Activated CD4-positive, alpha-beta T cell treated with anti-CD3 and anti-CD28 coated beads, Interleukin-2, amount 10 ng/mL, durations not matched to agents 7 days and 5 days (primary cell): Measurements from ENCODE around the gene OR4A47. TPM values are rescaled to one million over a fixed set of nuclear protein-coding genes. Genes with fewer than 3 reads are reported as not detected.
"Not testable (repeated sequence)": the region's sequence is repeated elsewhere in the genome, so short reads cannot be mapped to it uniquely, and the experiment has no call there.

Experiments
- CTCF ChIA-PET: fragments of 350-600 bp; sonication (Branson Sonifier 250); formaldehyde crosslinking; loops from one replicate; lab custom pipeline; 2021; ENCODE audit warnings: antibody characterized with exemption; lab: Charles Lee
- POLR2A ChIA-PET: fragments of 350-600 bp; sonication (Branson Sonifier 250); formaldehyde crosslinking; loops from one replicate; lab custom pipeline; 2021; ENCODE audit warnings: antibody characterized with exemption; lab: Charles Lee
- DNase-seq: peaks from one replicate; pipeline ENCODE4 v3.0.0-alpha.2; 2020
- H3K27ac Mint-ChIP-seq: one replicate; pipeline ENCODE4 v1.8.0; 2021; ENCODE audit warnings: mild to moderate bottlenecking, moderate library complexity, mixed read lengths
- H3K27me3 Mint-ChIP-seq: one replicate; pipeline ENCODE4 v1.8.0; 2021; ENCODE audit warnings: mixed read lengths
- H3K36me3 Mint-ChIP-seq: one replicate; pipeline ENCODE4 v1.8.0; 2021; ENCODE audit warnings: low read depth, mixed read lengths
- H3K4me1 Mint-ChIP-seq: one replicate; pipeline ENCODE4 v1.8.0; 2021; ENCODE audit warnings: mixed read lengths
- H3K4me3 Mint-ChIP-seq: one replicate; pipeline ENCODE4 v1.8.0; 2021; ENCODE audit warnings: mild to moderate bottlenecking, moderate library complexity, mixed read lengths
- H3K9me3 Mint-ChIP-seq: one replicate; pipeline ENCODE4 v1.8.0; 2021; ENCODE audit warnings: mixed read lengths
- total RNA-seq, 2 experiments: library from RNA; stranded (reverse); gene quantifications; one replicate each; pipeline ENCODE4 v1.2.3, GENCODE V29; 2021

OR4A47 gene
- not detected for total RNA-seq

DNA sequence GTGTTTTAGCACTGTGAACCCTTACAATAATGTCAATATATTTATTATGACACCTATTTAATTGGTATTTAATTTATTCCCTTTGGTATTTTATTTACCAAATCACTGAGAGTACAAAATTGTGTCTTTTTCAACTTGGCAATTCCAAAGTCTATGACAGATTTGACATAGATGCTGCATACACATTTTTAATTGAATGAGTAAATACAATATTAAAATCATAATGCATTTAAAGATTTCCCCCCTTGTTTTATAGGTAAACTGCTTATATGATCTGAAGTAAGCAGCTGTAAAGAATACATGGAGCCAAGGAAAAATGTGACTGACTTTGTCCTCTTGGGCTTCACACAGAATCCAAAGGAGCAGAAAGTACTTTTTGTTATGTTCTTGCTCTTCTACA is at the start of gene OR4A47:
Gene OR4A47 (plus strand): TSS at position 301 of the 400 bp plus-strand sequence. CDS start 0 bp downstream, at position 301.
- H3K27ac Mint-ChIP-seq, H3K4me3 Mint-ChIP-seq, DNase-seq, H3K4me1 Mint-ChIP-seq, H3K27me3 Mint-ChIP-seq, CTCF ChIA-PET, H3K9me3 Mint-ChIP-seq, POLR2A ChIA-PET, H3K36me3 Mint-ChIP-seq: not testable (repeated sequence)

DNA sequence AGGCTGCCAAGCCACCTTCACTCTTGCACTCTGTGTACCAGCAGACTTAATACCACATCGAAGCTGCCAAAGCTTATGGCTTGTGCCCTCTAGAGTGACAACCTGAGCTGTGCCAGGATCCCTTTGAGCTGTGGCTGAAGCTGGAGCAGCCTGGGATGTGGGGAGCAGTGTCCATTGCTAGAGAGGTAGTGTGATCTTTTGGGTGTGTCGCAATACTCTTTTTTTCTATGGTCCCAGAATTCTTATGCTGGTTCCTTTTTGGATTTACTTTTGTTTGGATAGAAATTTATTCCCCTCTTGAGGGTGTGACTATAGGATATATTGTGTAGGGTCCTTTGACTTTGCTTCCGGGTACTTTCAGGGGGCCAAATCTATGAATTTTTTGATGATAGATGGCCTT is 32.7 kb upstream of the OR4A47 start:
- DNase-seq, POLR2A ChIA-PET, H3K9me3 Mint-ChIP-seq, H3K36me3 Mint-ChIP-seq, CTCF ChIA-PET, H3K27me3 Mint-ChIP-seq, H3K4me1 Mint-ChIP-seq, H3K4me3 Mint-ChIP-seq, H3K27ac Mint-ChIP-seq: not testable (repeated sequence)

- DNase-seq, H3K36me3 Mint-ChIP-seq, POLR2A ChIA-PET, H3K4me1 Mint-ChIP-seq, H3K4me3 Mint-ChIP-seq, H3K27me3 Mint-ChIP-seq, CTCF ChIA-PET, H3K27ac Mint-ChIP-seq: not testable (repeated sequence)
- peaks cover 11% of the 10 kb centered on the region for H3K9me3 Mint-ChIP-seq
Observed at GRCh38 chr11:48473966-48474365, 14.6 kb upstream of the OR4A47 start.

GRCh38 chr11:48474703-48475102 is 13.9 kb upstream of the OR4A47 start:
- H3K27ac Mint-ChIP-seq, H3K27me3 Mint-ChIP-seq, H3K4me1 Mint-ChIP-seq, DNase-seq, H3K4me3 Mint-ChIP-seq, H3K36me3 Mint-ChIP-seq, POLR2A ChIA-PET, CTCF ChIA-PET: not testable (repeated sequence)
- H3K9me3 Mint-ChIP-seq: peaks cover 11% of the 10 kb centered on the region

GRCh38 chr11:48506169-48506568 is 17.6 kb downstream of the OR4A47 start:
- H3K9me3 Mint-ChIP-seq, POLR2A ChIA-PET, CTCF ChIA-PET, H3K4me1 Mint-ChIP-seq, DNase-seq, H3K27ac Mint-ChIP-seq, H3K4me3 Mint-ChIP-seq, H3K36me3 Mint-ChIP-seq, H3K27me3 Mint-ChIP-seq: not testable (repeated sequence)

- Mint-ChIP-seq H3K27ac (no peak overlapping the region), H3K27me3 (no peaks in the 10 kb centered on the region), H3K9me3 (peaks cover 6% of the 10 kb centered on the region), H3K4me1 (no peaks in the 10 kb centered on the region), H3K4me3 (no peak overlapping the region), H3K36me3 (no peaks in the 10 kb centered on the region)
- DNase-seq: no peak
- ChIA-PET POLR2A (no interaction called here), CTCF (no interaction called here)
Observed at GRCh38 chr11:48538991-48539390, 50.4 kb downstream of the OR4A47 start.

Other genes with a start within 250 kb of the OR4A47 start
- gene OR4X2, start 243.7 kb upstream of the OR4A47 start, total RNA-seq: not detected
- gene OR4X1, start 224.9 kb upstream of the OR4A47 start, total RNA-seq: not detected
- not detected for gene OR4S1, start 182.6 kb upstream of the OR4A47 start, total RNA-seq
- gene OR4C3, start 163.9 kb upstream of the OR4A47 start, total RNA-seq: not detected
- not detected for gene OR4C5, start 122.3 kb upstream of the OR4A47 start, total RNA-seq